Mucosa of gallbladder (tissue), 1 donor: ENCODE data around the gene FARS2. TPM values are rescaled to one million over a fixed set of nuclear protein-coding genes. Genes with fewer than 3 reads are reported as not detected.

Experiments used
- DNase-seq: peaks from one replicate; pipeline ENCODE4 v3.0.0-alpha.2; 2020; ENCODE audit warnings: low spot score
- total RNA-seq: library from RNA; stranded (reverse); gene quantifications from one replicate; pipeline ENCODE4 v1.2.1, GENCODE V29; 2021
- donor health status: DM: no; HTN: no; CAD: no.

Gene FARS2
- total RNA-seq, 1 donor from 2014 or later, result 15.7 TPM

GRCh38 chr6:5729080-5729434 lies 467.7 kb downstream of the FARS2 start:
- DNase-seq, result no peak

GRCh38 chr6:5729813-5730517 lies 468.7 kb downstream of the FARS2 start:
- DNase-seq, result no peak

GRCh38 chr6:5730585-5731263 lies 469.4 kb downstream of the FARS2 start:
- no peak for DNase-seq

- no peak for DNase-seq
Observed at GRCh38 chr6:5731435-5731834, 470.1 kb downstream of the FARS2 start.

GRCh38 chr6:5732496-5732895 lies 471.2 kb downstream of the FARS2 start:
- DNase-seq, result no peak

GRCh38 chr6:5736016-5736738 lies 474.9 kb downstream of the FARS2 start:
- DNase-seq, result no peak

GRCh38 chr6:5737460-5737859 lies 476.1 kb downstream of the FARS2 start:
- DNase-seq, result no peak

GRCh38 chr6:5738211-5738610 lies 476.9 kb downstream of the FARS2 start:
- DNase-seq, result no peak

- no peak for DNase-seq
Observed at GRCh38 chr6:5744497-5744896, 483.2 kb downstream of the FARS2 start.

- DNase-seq, result no peak
Observed at GRCh38 chr6:5745081-5745480, 483.8 kb downstream of the FARS2 start.

- DNase-seq, result no peak
Observed at GRCh38 chr6:5746053-5746758, 484.9 kb downstream of the FARS2 start.

- DNase-seq, result no peak
Observed at GRCh38 chr6:5746759-5747130, 485.4 kb downstream of the FARS2 start.

- DNase-seq, result no peak
Observed at GRCh38 chr6:5747379-5747778, 486.1 kb downstream of the FARS2 start.

- no peak for DNase-seq
Observed at GRCh38 chr6:5749016-5749650, 487.8 kb downstream of the FARS2 start.

- DNase-seq, result no peak
Observed at GRCh38 chr6:5749651-5750215, 488.4 kb downstream of the FARS2 start.

GRCh38 chr6:5751525-5752390 lies 490.4 kb downstream of the FARS2 start:
- DNase-seq, result no peak

- DNase-seq, result no peak
Observed at GRCh38 chr6:5752391-5752680, 491.0 kb downstream of the FARS2 start.

GRCh38 chr6:5753209-5753608 lies 491.9 kb downstream of the FARS2 start:
- no peak for DNase-seq

GRCh38 chr6:5754904-5755303 lies 493.6 kb downstream of the FARS2 start:
- DNase-seq, result no peak

GRCh38 chr6:5759571-5759970 lies 498.3 kb downstream of the FARS2 start:
- no peak for DNase-seq

- no peak for DNase-seq
Observed at GRCh38 chr6:5761370-5761769, 500.1 kb downstream of the FARS2 start.
